Medulla oblongata (tissue), 1 donor: ENCODE data around the gene MRM1.

Experiments
- DNase-seq: peaks from one replicate; pipeline ENCODE4 v3.0.0-alpha.2; 2015; ENCODE audit errors: extremely low spot score

The MRM1 gene

DNA sequence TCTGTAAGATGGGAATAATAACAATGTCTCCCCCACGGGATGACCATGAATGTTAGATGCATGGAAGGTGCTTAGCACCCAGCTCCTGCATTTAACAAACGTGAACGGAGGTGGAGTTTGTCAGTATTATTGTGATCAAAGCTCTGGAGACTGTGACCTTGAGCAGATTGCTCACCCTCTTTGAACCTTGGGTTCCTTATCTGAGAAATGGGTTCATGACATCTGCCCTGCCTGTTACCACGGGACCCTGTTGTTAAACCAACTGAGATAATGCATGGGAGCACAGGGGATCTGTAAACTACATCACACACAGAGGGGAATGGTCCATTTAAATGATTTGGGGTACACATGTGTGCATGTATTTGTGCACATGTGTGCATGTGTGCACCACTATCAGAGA is 29.6 kb downstream of the MRM1 start:
- DNase-seq, result no peak

DNA sequence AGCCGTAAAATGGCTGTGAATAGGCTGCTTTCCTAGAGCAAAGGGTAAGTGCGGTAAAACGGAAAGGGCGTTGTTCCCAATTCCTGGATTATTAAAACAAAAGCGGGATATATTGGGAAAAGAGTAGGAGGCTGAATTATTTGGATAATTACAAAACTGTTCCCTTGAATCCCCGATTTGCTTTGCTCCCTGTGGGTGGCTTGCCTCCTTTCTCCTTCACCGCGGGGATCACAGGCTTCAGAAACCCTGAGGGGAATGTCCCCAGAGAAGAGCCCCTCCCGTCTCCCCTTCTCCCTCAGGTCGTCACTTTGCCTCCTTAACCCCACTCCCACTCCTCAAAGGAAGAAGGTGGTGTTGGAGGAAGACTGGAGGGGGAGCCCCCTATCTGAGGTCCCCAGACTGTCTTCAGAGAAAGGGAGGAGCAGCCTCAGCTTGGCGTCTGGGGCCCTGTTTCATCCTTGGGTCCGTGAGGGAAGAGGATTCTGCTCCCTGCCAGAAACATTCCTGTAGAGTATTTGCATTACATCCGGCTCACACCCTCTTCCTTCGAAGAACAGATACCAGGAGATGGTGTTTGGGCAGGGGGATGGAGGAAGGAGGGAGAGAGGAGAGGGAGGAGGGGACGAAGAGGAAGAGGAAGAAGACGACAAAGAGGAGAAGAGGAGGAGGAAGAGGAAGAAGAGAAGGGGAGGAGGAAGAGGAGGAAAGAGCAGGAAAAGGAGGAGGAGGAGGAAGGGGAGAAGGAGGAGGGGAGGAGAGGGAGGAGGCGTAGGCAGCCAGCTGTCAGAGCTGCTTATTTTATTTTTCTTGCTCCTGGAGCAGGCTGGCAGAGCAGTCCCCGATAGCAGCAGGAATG is 31.8 kb downstream of the MRM1 start:
- no peak for DNase-seq

DNA sequence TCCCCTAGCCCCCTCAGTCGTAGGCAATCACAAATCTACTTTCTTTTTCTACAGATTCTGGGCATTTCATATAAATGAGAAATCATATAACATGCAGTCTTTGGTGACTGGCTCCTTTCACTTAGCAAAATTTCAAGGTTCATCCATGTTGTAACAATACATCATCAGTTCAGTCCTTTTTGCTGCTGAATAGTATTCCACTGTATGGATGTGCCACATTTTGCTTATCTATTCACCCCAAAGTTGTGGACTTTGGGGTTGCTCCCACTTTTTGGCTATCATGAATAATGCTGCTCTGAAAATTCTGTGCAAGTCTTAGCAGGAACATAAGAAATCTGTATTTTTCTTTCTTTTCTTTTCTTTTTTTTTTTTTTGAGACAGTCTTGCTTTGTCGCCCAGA is 39.0 kb downstream of the MRM1 start:
- DNase-seq, result no peak

DNA sequence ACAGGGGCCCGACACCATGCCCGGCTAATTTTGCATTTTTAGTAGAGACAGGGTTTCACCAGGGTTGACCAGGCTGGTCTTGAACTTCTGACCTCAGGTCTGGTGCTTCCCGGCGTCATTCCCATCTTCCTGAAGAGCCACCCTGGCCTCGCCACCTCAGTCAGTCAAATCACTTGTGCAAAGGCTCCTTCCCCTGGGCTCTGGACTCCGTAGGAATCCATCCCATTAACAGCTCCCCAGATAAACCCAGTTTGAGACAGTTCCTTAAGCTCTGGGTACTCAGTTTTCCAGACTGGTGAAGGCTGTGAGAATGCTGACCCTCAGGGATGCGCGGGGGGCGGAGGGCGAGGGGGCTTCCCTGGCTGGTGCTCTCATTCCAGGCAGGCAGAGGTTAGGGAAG is 39.5 kb downstream of the MRM1 start:
- no peak for DNase-seq

DNA sequence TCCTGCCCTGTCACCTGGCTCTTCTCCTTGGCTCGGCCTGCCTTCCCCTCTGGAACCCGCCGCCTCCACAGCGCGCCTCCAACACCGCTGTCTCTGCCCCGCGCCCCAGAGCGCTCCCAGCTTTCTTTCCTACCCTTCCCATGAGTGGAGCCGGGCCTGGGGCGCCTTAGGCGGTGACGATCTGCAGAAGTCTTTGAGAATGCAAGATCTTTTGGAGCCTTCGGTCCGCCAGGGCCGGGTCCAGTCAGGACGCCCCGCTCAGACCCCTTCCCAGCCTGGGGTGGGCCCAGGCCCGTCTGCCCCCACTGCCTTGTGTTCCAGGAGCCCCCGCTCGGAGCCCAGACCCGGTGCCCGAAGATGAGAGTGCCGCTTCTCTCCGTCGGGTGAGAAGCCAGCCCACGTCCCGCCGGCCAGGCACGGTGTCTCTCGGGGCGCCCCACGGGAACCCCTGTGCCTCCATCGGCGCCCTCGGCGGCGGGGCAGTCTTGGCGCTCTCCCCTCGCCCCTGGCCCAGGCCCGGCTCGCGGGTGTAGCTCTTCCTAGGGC is 40.0 kb downstream of the MRM1 start:
- no peak for DNase-seq

DNA sequence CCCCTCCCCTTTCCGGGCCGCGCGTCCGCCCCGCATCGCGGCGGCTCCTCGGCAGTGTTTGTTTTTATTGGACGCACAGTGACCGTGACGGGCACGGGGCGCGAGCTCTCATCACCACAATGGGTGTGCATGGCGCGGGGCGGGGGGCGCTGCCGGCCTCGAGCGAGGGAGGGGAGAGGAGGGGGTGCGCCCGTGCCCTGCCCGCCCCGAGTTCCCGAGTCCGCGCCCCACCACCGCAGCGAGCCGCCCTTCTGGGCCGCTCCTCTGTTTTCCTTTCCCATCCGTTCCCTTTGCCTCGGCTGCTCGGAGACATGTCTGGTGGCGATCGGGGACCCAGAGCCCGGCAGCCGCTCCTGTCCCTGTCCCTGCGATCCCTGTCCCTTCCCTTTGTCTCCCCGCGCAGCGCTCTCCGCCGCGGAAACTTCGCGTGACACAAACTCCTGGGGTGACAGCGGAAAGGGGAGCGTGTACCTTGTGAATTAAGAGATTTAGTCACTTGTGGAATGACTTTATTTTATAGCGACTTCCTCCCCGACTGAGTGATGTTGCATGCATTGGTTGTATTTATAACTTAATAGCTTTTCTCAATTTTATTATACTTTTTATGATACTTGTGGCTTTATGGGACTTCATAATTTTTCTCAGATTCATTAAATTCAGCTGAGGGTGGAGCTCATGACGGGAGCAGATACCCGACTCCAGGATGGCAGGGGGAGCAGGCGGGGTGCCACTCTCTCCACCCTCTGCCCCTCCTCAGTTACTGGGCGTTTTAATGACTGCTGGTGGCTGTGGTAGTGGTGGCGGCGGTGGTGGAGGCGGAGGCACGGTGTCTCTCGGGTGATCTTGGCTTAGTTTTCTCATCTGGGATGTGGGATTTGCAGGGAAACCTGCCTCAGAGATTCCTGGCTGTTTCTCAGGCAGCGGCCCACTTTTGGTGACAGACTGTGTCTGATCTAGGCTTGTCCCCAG is 40.8 kb downstream of the MRM1 start:
- no peak for DNase-seq

DNA sequence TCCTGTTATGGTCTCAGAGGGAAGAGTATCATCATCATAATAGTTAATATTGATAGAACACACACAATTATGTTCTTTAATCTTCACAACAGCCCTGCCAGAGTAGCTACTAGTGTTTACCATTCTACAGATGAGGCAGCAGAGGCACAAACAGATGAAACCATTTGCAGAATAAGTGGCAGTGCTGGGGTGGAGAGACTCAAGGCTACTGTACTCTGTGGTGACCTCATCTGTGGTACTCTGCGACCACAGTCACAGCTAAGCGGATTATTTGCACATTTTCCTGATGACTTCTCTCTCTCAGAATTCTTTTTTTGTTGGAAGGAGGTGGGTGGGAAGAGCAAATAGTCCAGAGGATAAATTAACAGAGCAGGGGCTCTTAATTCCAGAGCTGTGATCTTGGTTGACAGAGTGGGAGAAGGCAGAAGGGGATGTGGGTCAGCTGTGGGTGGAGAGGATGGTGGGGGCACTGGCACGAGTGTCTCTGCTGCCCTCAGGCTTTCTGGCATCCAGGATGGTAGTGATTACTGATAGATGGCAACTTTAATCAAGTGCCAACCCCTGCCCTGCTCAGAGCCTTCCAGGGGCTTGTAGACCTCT is 41.8 kb downstream of the MRM1 start:
- DNase-seq, result no peak

DNA sequence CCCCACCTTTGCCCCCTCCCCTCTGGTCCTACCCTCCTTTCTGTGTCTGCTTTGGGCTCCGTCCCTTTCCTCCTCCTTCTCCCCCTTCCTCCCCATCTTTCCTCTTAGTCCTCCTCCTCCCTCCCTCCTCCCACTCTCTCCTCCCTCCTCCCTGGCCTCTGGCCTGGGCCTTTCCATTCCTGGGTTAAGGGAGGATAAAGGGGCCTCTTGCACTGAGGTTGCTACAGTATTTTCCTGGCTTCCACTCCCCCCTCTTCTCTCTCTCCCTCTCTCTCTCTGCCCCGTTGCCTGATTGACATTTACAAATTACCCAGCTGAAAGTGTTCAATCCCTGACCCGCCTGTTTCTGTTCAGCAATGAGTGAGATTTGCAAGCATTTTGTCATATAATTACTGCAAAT is 44.0 kb downstream of the MRM1 start:
- no peak for DNase-seq

DNA sequence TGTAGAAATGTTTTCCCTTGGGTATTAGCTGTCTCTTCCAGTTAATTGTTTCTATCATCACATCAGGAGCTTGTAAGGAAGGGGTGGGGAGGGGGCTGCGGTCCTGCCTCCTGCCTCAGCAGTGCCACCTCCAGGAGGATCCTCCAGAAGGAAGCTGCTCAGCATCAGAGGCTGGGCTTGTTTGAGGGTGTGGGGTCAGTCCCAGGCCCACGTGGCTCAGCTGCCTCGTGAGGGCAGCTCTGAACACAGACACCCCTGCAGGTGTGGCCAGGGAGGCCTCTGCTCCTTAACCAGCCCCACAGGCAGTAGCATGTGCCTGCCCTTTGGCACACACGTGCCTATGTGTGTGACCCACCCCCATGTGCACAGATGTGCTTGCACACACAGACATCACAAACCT is 46.3 kb downstream of the MRM1 start:
- no peak for DNase-seq

DNA sequence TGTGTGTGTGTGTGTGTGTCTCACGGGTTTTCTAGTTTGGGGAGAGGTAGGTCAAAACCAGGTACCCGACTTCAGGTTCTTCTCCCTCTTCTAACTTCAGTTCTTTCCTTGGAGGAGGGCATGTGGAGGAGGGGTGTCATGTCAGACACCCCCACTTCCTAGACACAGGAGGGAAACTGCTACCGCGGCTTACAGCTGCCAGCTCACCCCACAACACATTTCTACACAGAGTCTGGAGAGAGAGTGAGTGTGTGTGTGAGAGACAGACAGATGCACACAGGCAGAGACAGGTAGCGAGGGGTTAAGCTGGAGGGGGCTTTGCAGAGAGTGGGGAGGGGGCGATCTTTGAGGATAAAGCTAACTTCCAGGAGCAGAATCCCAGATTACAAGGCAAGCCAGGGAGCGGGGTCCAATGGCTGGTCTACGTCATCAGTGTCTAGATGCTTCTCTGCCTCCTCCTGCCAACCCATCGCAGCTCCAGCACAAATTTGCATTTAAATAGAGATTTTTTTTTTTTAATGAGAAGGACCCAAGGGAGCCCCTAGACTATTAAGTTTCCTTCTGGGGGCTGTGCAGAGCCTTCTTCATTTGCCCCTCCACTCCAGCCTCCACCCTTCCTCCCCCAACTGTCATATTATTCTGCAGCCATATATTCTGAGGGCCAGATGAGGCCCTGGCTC is 48.9 kb downstream of the MRM1 start:
- no peak for DNase-seq

DNA sequence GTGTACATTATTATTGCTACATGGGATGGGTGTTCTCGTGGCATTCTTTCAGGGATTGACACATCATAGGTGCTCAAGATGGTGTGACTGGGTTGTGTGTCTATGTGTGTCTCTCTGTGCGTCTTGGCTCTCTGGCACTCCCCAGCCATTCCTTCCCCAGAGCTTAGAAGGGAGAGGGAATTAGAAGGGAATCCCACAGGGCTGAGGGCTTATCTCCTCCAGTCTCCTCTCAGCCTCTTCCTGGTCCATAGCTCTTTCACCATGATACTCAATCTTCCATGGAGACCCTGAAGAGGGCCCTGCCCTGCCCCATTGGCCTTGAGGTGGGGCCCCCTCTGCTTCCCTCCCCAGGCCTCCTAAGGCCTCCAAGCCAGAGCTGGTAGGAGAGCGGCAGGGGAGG is 52.0 kb downstream of the MRM1 start:
- no peak for DNase-seq

DNA sequence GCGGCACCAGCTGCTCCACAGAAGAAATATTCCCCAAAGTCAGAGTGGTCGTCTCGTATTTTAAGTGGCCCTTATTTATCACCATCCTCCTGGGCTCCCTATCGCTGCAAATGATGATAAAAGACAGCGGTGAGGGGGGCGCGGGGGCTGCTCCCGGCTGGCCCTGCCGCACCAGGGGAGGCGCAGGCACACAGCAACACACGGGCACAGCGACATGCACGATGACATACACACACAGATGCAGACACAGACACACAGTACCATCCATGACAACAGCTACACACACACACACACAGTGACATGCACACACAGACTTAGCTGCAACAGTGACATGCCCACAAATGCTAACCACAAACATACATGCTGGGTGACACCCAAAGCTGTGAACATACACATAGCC is 52.5 kb downstream of the MRM1 start:
- no peak for DNase-seq

DNA sequence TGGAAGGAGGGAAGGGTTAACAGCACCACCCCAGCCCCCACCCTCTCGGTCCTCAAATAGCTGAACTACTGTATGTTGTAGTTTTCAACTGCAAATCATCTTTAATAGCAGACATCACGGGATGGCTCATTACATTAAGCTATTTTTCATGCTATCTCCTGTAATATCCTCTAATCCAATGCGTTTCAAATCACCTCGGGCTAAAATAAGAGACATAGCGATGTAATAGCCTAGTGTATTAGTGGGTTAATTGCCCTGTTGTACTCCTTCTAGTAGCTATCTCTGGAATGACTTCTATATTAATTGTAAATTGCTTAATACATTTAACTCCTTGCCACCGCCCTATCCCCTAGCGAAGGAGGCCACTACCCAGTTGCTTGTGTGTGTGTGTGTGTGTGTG is 54.3 kb downstream of the MRM1 start:
- no peak for DNase-seq

DNA sequence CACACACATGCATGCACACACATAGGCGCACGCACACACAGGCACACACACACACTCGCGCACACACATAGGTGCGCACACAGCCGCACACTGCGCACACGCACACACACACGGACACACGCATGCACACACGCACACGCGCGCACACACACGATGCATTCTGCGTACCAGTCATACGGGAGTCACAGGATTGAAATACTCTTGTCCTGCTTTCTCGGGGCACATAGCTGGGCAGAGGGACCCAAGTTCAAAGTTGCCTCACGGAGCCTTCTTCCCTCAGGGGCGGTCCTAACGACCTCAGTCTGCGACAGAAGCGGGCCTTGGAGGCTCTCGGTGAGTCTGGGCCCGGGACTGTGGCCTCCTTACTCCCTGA is 56.0 kb downstream of the MRM1 start:
- DNase-seq, result no peak

DNA sequence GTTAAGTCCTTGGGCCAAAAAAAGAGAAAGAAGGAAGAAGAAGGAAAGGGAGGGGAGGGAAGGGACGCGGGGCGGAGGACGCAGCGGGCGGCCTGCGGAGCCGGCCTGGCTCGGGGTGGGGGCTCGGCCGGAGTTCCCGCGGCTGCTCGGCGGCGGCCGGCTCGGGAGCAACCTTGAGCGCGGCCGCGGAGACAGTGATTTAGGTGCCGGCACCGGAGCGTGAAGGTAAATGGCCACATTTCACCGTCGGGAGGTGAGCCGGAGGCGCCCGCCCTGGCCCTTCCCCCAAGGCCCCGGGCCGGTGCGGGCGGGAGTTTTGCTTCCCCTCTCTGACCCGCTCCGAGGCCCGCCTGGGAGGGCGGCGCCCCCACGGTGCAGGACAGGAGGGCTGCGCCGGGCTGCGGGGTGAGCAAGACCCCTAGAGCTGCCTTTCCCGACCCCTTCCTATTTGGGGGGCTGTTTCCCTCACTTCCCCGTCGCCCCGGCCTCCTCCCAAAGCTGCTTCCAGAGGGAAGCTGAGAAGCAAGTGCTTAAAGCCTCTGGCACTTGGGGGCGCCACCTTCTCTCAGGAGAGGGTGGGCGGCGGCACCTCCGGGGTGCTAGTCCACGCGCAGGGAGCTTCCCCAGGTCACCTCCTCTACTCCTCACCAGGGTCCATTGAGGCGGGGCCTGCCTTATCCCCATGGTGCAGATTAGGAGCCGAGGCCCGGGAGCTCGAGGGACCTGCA is 56.5 kb downstream of the MRM1 start:
- peak; percentile 3 for DNase-seq
